Measurements from ENCODE around the gene AGMO. TPM values are rescaled to one million over a fixed set of nuclear protein-coding genes. Genes with fewer than 3 reads are reported as not detected.

AGMO gene
- total RNA-seq, 3 donors from 2014 or later (not counting 1 experiment from before 2014, with no cell fraction given), result not detected

DNA sequence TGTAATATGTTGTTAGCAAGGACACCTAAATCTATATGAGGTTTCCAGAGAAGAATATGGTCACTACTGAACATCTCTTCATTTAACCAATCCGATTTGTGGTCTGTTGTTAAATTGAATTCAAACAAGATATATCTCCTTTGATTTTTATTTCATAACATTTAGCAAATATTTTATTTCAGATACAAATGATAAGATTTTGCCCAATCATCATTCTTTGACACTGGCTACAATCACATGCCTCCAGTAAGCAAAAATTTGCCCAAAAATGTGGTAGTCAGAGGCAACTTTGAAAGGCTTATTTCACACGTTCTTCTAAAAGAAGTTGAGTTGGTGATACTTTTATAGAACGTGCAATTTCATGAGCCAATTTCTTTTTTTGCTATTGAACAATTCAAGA is 44.7 kb upstream of the AGMO start:
- no peaks in the 10 kb centered on the region for H3K4me1 Mint-ChIP-seq
- peaks cover 6 to 11% of the 10 kb centered on the region in 2 donors for H3K9me3 Mint-ChIP-seq
- TF ChIP-seq CTCF (IDR thresholded peaks at IDR 0.05), result no peak
- H3K27me3 Mint-ChIP-seq (ENCODE audit: low read depth in 2 of 2), result no peaks in the 10 kb centered on the region
- H3K4me3 Mint-ChIP-seq, result no peak overlapping the region
- H3K27ac Mint-ChIP-seq, result no peak overlapping the region
- H3K27ac ChIP-seq (ENCODE audit: low read length), result no peak overlapping the region
- H3K36me3 ChIP-seq (ENCODE audit: control insufficient read depth, insufficient read depth, low read length), result no peaks in the 10 kb centered on the region
- 72% methylated on average over 2 of the region's 3 CpGs for WGBS (ENCODE audit: insufficient coverage)
- ATAC-seq, result no peak
- H3K9me3 ChIP-seq (ENCODE audit: control insufficient read depth, insufficient read depth, low read length), result no peaks in the 10 kb centered on the region
- H3K4me1 ChIP-seq (ENCODE audit: control insufficient read depth, insufficient read depth, low read length), result no peaks in the 10 kb centered on the region
- H3K4me3 ChIP-seq (ENCODE audit: low read length), result no peak overlapping the region
- no peaks in the 10 kb centered on the region for H3K27me3 ChIP-seq (ENCODE audit: control insufficient read depth, insufficient read depth, low read length)
- intact Hi-C loops (cut with micrococcal nuclease), result no loop called here
- DNase-seq, result no peak
- no peaks in the 10 kb centered on the region for H3K36me3 Mint-ChIP-seq

DNA sequence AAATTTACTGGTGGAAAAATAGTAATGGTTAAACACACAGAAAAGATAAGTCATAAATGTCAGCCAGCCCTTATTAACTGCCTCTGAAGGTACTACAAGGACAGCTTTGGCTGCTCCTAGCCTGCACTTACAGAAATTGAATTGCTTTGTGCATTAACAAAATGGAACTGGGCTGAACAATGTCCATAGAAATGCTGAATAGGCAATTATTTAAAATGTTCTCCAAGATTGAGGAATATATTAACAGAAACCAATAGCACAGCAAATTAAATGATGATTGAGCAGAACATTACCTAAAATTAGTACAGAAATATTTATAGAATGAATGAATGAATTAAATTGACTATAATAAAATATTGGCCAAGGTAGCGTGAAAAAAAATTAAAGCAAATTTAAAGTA is 42.4 kb upstream of the AGMO start:
- intact Hi-C loops (cut with micrococcal nuclease), result no loop called here
- H3K27ac Mint-ChIP-seq, result no peak overlapping the region
- WGBS (ENCODE audit: insufficient coverage), result no CpG with 5 or more reads among the region's 1 CpG

DNA sequence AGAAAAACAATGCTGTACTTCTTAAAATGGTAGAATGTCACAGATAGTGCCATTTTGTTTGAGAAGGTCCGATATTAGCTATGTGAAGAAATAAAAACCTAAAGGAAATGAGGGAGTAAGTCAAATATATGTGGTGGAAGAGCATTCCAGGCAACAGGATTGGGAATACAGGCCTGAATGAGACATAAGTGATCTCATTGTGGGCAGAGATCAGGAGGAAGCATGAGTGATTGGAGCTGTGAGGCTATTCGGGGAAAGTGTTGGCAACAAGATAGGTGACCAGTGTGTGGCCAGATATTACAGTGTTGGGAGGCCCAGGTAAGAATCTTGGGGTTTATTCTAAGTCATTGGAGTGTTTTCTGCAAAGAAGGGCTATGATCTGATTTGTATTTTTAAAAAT is 41.3 kb upstream of the AGMO start:
- H3K4me3 Mint-ChIP-seq, result no peak overlapping the region
- H3K9me3 Mint-ChIP-seq, result peaks cover 7 to 12% of the 10 kb centered on the region in 2 donors
- Histone ChIP-seq H3K27ac (ENCODE audit: low read length) (no peak overlapping the region), H3K27me3 (ENCODE audit: control insufficient read depth, insufficient read depth, low read length) (no peaks in the 10 kb centered on the region), H3K9me3 (ENCODE audit: control insufficient read depth, insufficient read depth, low read length) (peaks cover 5% of the 10 kb centered on the region), H3K4me1 (ENCODE audit: control insufficient read depth, insufficient read depth, low read length) (no peaks in the 10 kb centered on the region), H3K4me3 (ENCODE audit: low read length) (no peak overlapping the region), H3K36me3 (ENCODE audit: control insufficient read depth, insufficient read depth, low read length) (no peaks in the 10 kb centered on the region)
- no peak for TF ChIP-seq CTCF (IDR thresholded peaks at IDR 0.05)
- no peak for ATAC-seq
- H3K27ac Mint-ChIP-seq, result no peak overlapping the region
- no peak for DNase-seq
- intact Hi-C loops (cut with micrococcal nuclease), result no loop called here
- WGBS (ENCODE audit: insufficient coverage), result 87% methylated on average over 2 of the region's 2 CpGs
- H3K36me3 Mint-ChIP-seq, result no peaks in the 10 kb centered on the region
- H3K27me3 Mint-ChIP-seq (ENCODE audit: low read depth in 2 of 2), result no peaks in the 10 kb centered on the region
- no peaks in the 10 kb centered on the region for H3K4me1 Mint-ChIP-seq

More for the DNA sequence above, 42.4 kb upstream of the AGMO start:
- Mint-ChIP-seq H3K36me3 (no peaks in the 10 kb centered on the region), H3K27me3 (ENCODE audit: low read depth in 2 of 2) (no peaks in the 10 kb centered on the region), H3K4me1 (no peaks in the 10 kb centered on the region), H3K4me3 (no peak overlapping the region), H3K9me3 (peaks cover 7 to 10% of the 10 kb centered on the region in 2 donors)
- no peak overlapping the region for H3K4me3 ChIP-seq (ENCODE audit: low read length)
- H3K27ac ChIP-seq (ENCODE audit: low read length), result no peak overlapping the region
- TF ChIP-seq CTCF (IDR thresholded peaks at IDR 0.05), result no peak
- no peaks in the 10 kb centered on the region for H3K4me1 ChIP-seq (ENCODE audit: control insufficient read depth, insufficient read depth, low read length)
- no peaks in the 10 kb centered on the region for H3K36me3 ChIP-seq (ENCODE audit: control insufficient read depth, insufficient read depth, low read length)
- DNase-seq (no peak), ATAC-seq (no peak)
- no peaks in the 10 kb centered on the region for H3K27me3 ChIP-seq (ENCODE audit: control insufficient read depth, insufficient read depth, low read length)
- peaks cover 5% of the 10 kb centered on the region for H3K9me3 ChIP-seq (ENCODE audit: control insufficient read depth, insufficient read depth, low read length)

DNA sequence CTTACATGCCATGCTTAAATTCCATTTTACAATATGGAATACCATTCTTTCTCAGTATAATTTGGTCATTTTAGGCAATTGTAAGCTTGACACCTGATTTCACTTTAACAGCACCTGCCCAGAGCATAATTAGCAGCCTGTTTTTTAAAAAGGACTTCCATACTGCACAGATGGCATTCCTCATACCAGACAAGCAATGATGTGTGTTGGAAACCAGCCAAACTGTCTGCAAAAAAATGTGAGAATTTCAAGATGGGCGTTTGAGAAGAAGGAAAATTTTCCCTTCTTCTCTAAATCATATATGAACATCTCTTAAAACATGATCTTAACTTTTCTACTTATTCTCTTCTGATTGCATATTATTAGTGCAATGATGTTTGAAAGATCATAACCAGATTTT is 40.4 kb upstream of the AGMO start:
- no peak for ATAC-seq
- H3K9me3 Mint-ChIP-seq, result peaks cover 9 to 18% of the 10 kb centered on the region in 2 donors
- H3K27me3 Mint-ChIP-seq (ENCODE audit: low read depth in 2 of 2), result no peaks in the 10 kb centered on the region
- Histone ChIP-seq H3K9me3 (ENCODE audit: control insufficient read depth, insufficient read depth, low read length) (peaks cover 5% of the 10 kb centered on the region), H3K4me1 (ENCODE audit: control insufficient read depth, insufficient read depth, low read length) (no peaks in the 10 kb centered on the region), H3K27ac (ENCODE audit: low read length) (no peak overlapping the region), H3K4me3 (ENCODE audit: low read length) (no peak overlapping the region), H3K27me3 (ENCODE audit: control insufficient read depth, insufficient read depth, low read length) (no peaks in the 10 kb centered on the region), H3K36me3 (ENCODE audit: control insufficient read depth, insufficient read depth, low read length) (no peaks in the 10 kb centered on the region)
- H3K4me3 Mint-ChIP-seq, result no peak overlapping the region
- H3K4me1 Mint-ChIP-seq, result no peaks in the 10 kb centered on the region
- no peaks in the 10 kb centered on the region for H3K36me3 Mint-ChIP-seq
- H3K27ac Mint-ChIP-seq, result no peak overlapping the region
- no peak for DNase-seq
- no CpG with 5 or more reads among the region's 1 CpG for WGBS (ENCODE audit: insufficient coverage)
- intact Hi-C loops (cut with micrococcal nuclease), result no loop called here
- TF ChIP-seq CTCF (IDR thresholded peaks at IDR 0.05), result no peak

All from natural killer cell (primary cell).